Posterior cingulate gyrus (tissue), 11 donors: ENCODE results near the gene GRID1.

ENCODE experiments used
- DNase-seq, 10 donors: peaks; one replicate each; pipeline versions ENCODE4 v3.0.0 to v3.0.0-alpha.2; 2020 to 2021; ENCODE audit warnings: mixed read lengths in 3 of 10
- intact Hi-C: fragments of 100-400 bp; cut with DNase I; formaldehyde crosslinking; loops from one replicate; pipeline ENCODE4 v1.15.1; 2023

GRID1 gene

DNA sequence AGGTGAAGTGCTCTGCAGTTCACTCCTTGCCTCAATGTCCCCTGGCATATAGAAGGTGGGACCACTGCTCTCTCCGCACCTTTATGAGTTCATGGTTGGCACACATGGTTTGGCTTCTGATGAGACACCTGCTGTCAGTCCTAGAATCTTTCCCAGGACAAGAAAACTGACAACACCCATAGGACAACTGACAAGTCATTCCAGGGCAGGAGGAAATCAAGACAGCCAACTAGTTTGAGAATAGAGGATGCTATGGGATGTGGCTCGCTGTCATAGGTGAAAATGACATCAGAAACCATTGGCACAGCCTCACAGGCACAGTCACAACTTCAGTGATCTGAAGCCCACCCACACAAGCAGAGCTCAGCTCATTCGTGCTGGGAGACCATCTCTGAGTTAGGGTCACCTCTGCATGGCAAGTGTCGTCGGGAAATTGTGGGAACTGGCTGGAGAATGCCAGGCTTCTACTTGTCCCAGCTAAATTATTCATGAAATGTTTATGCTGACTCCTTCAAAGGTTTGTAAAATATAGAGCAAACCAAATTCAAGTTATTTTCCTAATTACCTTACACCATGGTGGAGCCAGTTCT is 762.4 kb downstream of the GRID1 start:
- peak in 1 of 10 donors; percentile 57 for DNase-seq
- intact Hi-C loops: no loop called here

DNA sequence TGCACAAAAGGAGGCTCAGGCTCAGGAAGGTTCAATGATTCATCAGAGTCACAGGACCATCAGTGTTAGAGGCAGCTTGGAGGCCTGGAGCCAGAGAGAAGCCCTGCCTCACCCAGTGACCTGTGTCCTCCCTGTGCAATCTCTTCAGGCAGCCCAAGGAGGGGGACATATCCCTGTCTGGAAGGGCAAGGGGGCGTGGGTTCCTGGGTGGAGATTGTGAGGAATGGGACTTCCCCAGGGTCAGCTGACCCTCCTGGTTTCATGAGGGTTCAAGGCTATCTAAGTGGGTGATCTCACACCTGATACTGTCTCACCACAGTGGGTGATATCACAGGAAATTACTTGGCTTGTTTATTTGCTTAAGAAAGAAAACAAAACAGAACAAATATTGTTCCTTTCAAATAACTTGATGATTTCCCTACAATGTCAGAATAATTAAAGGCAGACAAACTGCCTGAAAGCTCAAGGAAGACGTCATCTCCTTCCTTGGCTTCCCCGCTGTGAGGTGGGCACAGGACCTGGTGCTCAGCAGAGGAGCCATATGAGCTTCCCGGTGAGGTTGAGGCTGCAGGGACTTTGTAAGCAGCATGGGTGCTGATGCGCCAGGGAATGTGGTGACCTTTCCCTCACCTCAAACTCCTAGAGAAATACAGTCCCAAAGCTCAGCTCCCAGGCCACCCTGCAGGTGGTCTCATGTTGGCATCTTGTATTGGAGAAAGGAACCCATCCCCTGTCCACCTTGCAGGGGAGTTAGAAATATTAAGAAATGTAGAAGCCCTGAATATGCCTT is 763.2 kb downstream of the GRID1 start:
- DNase-seq: peak in 1 of 10 donors; percentile 61
- intact Hi-C loops: no loop called here

DNA sequence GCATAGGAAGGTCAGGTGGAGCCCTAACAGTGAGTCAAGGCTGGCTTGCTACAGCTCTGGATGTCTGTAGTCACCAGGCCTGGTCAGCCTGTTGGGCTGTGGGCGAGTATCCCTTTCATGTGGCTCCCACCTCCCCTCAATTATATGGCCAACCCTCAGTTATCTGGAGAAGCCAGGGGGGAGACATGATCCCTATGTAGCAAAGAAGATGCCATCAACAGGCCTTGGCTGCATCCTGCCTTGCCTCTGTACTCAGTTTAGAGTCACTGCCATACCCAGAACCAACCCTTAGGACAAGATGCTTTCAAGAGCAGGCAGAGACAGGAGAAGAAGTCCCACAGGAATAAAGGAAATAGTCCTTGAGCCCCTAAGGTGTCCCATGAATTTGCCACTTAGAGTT is 763.9 kb downstream of the GRID1 start:
- intact Hi-C loops: no loop called here
- peak in 1 of 10 donors; percentile 41 for DNase-seq

DNA sequence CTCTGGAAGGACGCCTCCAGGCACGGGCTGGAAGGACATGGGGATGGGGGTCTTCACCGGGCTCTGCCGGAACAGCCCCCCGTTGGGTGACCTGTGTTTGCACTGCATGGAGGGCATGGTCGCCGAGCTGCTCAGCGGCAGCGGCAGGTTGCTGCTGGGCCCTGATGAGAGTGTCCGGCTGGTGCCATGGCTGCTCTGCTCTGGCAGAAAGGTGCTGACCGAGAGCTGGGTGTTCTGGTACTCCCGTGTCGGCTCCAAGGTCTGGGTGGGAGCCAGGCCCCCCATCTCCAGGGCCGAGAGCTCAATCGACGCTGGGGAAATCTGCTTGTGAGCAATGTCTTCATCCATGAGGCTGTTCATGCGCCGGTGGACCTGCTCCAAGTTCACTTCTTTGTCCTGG is 764.3 kb downstream of the GRID1 start:
- intact Hi-C loops: no loop called here
- DNase-seq: peak in 1 of 10 donors; percentile 55

DNA sequence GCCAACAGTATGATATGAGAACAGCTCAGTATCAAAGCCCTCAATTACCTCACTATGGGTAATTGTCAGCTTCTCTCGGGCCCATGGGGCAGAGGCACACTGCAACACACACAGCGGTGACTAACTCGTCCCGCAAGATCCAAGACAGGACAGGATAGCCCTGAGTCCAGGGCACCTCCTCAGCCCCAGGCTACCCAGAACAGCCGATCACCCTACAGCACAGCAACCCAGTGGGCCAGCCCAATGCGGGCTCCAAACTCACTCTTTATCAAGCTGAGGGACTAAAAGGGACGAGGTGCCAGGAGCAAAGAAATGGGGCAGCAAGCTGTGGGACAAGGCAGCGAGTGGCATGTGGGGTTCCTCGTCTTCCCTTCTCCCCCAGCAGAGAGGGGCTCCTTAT is 765.1 kb downstream of the GRID1 start:
- DNase-seq: peak in 1 of 10 donors; percentile 55
- intact Hi-C loops: no loop called here

DNA sequence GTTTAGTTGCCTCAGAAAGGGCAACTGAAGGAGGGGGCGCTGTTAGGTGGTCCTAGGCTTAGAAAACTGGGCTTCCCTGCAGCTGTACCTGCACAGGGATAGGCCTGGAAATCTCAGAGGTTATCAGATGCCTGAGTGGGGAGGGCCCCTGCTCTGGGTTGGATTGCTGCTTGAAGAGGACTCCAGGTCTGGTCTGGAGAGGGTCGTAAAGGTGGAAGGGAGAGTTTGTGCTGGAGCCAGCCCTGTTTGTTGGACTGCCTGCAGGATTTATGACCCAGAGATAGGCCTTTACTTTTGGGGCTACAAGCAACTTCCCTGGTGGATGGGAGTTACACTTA is 765.9 kb downstream of the GRID1 start:
- DNase-seq: peak in 1 of 10 donors; percentile 59
- intact Hi-C loops: no loop called here

DNA sequence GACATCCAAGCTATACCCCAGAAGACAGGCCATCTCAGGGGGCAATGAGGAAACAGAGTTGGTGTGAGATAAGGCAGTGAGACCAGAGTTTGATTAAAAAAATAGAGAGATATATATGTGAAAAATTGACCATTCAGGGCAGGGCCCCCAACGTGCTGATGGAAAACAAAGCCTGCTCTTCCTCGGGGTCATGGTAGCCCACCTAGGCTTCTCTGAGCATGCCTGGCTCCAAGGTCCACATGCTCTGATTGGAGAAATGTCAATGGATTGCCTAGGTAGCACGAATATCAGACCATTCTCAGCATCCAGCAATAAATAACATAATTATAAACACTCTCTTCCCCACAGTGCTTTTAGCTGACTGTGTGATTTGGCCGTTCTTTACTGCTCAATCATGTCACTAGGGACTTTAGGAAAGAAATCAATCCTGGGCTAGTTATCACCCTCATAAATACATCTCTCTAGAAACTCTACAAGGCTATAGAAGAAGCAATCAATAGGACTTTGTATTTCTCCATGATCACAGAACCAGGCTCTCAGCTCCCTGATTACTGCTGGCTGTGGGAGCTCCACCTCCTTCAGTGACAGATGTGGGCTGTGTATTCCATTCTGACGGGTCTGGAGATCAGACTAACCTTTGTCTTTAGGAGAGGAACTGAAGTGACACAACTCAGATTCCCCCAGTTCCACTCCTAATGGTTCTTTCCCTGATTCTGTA is 766.4 kb downstream of the GRID1 start:
- peak in 3 of 10 donors; percentile 32 to 83 (median 34) for DNase-seq
- intact Hi-C loops: no loop called here

DNA sequence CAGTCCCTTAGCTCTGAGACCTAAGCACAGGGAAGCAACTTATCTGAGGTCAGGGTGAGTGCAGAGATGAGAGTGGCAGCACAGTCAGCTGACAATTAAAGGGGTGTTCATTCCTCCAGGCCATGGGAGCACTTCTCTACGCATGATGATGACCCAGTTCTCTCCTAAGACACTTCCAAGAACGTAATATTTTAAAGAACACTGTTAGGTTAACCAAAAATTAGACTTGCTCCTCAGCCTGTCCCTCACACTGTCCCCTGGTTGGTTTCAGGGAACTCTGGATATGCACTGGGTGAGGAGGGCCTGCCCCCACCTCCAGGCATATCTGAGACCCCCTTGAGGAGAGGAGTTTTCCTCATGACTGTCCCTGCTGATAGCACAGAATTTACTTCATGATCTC is 767.5 kb downstream of the GRID1 start:
- intact Hi-C loops: no loop called here
- DNase-seq: no peak

DNA sequence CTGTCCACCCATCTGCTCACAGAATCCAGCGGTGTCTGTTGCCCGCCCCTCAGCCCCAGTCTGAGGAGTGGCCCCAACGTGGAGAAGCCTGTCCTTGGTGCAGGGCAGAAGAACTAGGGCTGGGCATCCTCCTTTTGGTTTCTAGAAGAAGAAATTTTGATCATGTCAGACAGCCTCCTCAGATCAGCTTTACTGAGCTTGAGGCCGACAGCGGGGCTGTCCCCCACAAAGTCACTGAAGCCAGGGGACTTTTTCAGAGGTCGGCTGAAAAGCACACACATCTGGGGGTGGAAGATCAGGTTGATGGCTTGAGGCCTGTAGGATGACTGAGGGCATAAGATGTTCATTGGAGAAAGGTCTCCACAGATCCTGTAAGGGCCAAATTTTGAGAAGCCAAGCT is 767.9 kb downstream of the GRID1 start:
- intact Hi-C loops: no loop called here
- no peak for DNase-seq

DNA sequence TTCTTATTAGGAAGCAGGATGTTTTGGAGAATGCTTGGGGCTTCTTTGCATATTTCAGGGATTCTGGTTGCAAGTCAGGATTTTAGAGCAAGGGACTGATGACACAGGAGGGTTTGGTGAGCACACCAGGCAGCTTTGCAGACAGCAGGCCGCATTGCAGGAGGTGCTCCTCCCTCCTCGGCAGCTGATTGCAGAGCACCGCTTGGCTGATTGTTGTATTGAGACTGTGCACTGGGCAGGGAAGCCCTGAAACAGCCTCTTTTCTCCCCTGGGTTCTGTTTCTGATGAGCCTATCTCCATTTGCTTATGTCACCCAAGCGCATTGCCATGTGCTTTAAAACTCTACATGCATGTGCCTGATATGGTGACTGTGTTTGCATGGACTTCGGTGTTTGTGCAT is 769.6 kb downstream of the GRID1 start:
- intact Hi-C loops: no loop called here
- DNase-seq: peak in 2 of 10 donors; percentile 27 to 68

DNA sequence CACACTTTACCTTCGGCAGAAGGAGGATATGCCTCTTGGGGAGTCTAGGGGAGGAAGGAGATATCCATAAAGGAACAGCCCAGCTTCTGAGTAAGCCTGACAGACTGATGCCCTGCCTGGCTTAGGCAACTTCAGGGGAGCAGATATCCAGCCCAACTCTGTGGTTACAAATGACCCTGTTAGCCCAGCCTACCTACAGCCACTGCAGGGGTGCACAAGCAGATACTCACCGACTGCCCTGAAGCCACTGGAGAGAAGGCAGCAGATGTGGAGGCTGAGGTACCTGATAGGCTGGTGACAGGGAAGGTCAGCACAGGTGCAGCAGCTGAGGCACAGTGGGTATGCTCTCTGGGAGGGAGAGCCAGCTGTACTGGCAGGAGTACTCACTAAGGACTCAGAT is 770.2 kb downstream of the GRID1 start:
- intact Hi-C loops: no loop called here

DNA sequence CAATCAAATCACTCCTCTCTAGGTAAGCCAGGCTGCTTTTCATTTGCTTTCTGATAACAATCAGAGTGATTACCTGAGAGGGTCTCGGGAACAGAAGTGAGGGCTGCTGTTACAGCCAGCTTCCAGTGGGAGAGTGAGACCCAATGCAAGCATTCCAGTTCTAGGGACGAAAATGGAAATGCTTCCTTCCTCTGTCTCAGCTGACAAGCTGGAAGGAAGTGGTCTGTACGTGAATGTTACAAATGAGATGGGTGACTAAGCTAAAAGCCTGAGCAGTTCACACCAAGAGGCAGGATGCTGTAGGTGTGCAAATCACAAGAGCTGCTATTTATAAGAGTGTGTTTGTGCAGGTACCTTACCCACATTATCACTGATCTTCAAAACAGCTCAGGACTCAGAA is 772.4 kb downstream of the GRID1 start:
- DNase-seq: no peak
- intact Hi-C loops: no loop called here

More for the DNA sequence above, 770.2 kb downstream of the GRID1 start:
- peak in 1 of 10 donors; percentile 69 for DNase-seq

DNA sequence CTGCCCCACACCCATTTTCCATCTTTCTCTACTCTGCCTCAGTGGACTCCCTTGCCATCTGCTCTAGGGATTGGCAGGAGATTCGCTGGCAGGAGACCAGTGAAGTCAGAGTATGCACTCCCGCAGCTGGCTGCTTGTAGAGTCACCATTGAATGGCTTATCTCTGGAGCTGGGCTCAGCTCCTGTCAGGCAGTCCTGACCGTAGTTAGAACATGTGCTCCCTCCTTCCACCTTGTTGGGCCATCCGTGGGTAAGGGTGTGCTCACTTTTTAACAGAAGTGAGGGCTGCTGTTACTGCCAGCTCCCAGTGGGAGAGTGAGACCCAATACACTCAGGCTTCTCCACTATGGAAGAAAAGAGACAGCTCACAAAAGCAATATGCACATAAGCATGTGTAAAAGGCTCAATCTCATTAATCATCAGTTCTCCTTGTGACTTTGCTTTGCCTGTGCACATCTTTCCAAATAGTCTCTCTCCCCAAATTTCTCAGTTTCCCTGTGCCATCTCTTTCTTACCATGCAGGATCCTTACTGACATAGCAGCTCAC is 773.3 kb downstream of the GRID1 start:
- DNase-seq: no peak
- intact Hi-C loops: no loop called here

DNA sequence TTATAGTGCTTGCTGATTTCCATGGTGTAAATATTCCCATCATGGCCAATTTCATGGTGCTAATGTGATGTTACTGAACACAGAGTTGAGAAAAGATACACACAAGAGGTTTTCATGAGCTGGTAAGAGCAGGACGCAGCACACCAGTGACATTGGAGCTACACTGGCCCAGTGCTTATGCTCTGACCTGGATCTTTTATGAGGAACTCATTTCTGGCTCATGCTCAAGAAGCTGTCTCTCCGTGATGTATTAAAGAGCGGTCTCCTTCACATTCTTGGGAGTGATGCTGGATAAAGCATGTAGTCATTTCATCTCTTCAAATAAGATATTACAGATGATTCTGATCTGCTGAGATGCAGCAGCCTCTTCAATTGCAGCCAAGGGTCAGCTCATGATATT is 785.2 kb downstream of the GRID1 start:
- intact Hi-C loops: no loop called here
- DNase-seq: no peak

DNA sequence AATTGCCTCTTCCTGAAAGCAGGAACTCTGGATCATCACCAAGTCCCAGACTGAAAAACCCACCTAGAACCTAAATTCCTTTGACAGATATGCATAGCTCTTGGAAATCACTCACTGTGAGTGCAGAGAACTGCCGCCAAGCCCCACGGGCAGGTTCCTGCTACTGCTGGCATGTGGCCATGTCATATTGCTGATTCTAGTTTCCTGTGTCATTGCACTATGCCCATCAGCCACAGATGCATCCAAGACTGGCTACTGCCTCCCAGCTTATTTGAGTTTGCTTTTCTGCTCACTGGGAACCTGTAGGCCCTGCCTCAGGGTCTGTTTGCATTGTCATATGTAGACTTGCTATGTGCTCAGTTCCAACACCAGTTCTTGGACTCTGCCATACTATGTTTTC is 786.0 kb downstream of the GRID1 start:
- DNase-seq: no peak
- intact Hi-C loops: no loop called here

DNA sequence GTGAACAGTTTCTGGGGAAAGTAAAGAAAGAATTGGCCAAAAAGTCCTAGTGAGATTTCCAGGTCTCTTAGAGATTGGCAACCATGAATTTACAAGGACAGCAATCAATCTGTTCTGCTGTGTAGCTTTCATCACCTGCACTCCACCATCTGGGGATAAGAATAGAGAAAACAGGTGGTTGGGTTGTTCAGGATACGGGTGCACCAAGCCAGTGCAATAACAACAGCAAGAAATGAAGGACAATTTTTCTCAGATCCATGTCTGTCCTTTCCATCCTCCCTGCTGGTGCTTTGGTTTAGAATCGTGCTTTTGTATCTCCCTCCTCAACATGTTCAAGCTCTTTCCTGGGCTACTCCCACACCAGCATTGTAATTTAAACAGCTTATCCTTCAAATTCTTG is 787.7 kb downstream of the GRID1 start:
- DNase-seq: no peak
- intact Hi-C loops: no loop called here

DNA sequence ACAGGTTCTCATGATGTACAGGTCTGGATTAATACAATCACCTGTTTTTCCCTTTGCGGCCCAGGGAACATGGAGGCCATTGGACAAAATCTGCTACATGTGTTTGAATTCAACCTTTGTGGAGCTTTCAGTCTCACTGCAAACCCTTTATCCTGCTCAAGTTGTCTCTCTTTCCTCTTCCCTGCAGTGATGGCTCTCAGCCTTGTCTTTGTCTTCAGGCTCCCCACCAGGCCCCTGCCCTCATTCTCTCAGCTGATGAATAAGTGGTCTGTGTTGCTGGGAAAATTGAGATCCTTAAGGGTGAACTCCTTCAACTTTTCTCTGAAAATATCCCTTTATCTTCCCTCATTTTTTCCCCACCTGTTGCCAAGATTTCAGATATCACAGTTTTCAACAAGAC is 791.2 kb downstream of the GRID1 start:
- intact Hi-C loops: no loop called here
- no peak for DNase-seq

DNA sequence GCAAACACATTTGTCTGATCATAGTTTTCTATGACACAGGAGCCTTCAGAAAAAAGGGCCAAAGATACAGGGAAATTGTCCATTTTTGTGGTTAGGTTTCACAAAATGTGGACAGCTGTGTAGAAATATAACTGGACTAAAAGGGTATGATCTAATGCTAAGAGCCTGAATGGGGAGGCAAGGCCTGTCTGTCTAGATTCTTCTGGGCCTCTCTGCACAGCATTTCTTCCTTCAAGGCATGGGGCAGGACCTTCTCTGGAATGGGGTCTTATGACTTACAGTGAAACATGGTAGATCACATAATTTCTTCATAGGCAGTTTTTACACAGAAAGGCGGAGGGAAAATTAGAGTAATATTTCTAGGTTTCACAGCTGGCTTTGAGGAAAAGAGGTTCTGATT is 795.7 kb downstream of the GRID1 start:
- DNase-seq: no peak
- intact Hi-C loops: no loop called here

DNA sequence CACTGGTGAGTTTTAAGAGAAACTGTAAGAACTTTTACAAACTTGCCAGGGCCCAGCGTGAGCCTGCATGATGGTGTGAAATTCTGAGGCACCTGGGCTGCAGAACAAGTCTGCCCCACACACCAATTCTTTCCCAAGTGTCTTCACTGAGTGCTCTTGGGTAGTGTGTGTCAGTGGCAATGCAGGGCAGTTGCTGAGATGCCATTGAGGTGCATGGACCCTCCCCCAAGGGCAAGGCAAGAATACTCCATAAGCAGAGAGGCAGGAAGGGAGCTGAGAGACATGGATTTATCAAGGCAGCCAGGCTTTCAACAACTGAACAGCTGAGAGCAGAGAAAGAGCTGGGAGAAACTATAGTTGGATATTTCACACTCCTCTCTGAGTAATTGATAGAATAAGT is 801.2 kb downstream of the GRID1 start:
- peak in 1 of 10 donors; percentile 46 for DNase-seq
- intact Hi-C loops: no loop called here

DNA sequence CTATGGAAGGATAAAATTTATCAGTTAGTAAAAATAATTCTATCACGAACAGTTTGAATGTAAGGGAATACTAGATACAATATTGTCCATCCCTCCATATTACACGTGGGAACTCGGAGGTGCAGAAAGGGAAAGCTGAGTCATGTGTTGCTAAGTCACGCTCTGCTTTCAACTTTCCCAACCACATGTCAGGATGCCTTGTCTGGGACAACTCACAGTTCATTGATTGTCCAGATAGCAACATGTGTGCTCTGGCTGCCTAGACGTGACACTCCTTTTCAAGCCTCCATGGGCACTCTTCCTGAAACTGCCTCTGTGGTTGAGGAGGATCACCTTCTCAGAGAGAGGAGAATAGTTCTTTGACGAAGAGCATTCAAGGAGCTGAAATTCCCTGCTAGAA is 808.1 kb downstream of the GRID1 start:
- DNase-seq: no peak
- intact Hi-C loops: no loop called here

DNA sequence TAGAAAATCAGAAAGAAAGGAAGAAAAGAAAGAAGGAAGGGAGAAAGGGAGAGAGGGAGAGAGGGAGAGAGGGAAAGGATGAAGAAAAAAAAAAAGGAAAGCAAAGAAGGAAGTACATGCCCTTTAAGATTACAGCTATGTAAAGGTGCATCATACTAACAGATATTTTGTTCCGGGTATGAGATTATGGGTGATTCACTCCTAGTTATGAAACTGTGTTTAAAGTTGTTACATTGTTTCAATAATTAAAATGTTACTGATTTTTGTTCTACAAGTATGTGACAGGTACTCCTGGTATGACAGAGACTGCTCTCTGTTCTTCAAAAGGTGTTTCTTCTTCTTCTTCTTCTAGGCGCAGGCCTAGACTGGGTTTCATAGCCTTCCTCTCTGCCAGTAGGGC is 808.9 kb downstream of the GRID1 start:
- intact Hi-C loops: no loop called here
- no peak for DNase-seq

DNA sequence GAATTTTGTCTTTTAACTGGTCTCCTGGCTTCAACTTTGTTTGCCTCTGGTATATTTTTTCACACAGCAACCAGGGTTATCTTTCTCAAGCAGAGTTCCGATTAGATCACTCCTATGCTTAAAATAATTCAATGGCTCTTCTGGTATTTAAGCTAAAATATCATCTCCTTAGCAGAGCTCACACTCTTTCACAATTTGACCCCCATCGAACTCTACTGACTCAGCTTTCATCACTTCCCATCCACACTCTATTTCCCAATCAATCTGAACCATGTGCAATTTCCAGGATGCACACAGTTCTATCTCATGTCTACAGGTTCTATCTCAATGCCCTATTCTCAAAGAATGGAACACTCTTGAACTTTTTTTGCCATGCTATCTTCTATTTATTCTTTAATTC is 809.5 kb downstream of the GRID1 start:
- intact Hi-C loops: no loop called here
- DNase-seq: no peak
